IgD-negative memory B cell (primary cell): ENCODE data around the gene BCAN. TPM values are rescaled to one million over a fixed set of nuclear protein-coding genes. Genes with fewer than 3 reads are reported as not detected.

Experiments
- H3K27ac Mint-ChIP-seq, 3 donors: one replicate each; pipeline ENCODE4 v1.8.0; 2020 to 2022; ENCODE audit warnings: mild to moderate bottlenecking in 3 of 3, mixed read lengths in 3 of 3, moderate library complexity in 1 of 3
- H3K27me3 Mint-ChIP-seq: one replicate; pipeline ENCODE4 v1.8.0; 2021; ENCODE audit warnings: mixed read lengths
- H3K36me3 Mint-ChIP-seq: one replicate; pipeline ENCODE4 v1.8.0; 2020; ENCODE audit warnings: mild to moderate bottlenecking, mixed read lengths
- H3K4me1 Mint-ChIP-seq, 3 donors: one replicate each; pipeline ENCODE4 v1.8.0; 2020 to 2022; ENCODE audit warnings: mixed read lengths in 3 of 3, mild to moderate bottlenecking in 1 of 3
- H3K4me3 Mint-ChIP-seq, 4 donors: one replicate each; pipeline ENCODE4 v1.8.0; 2020 to 2022; ENCODE audit warnings: mild to moderate bottlenecking in 4 of 4, mixed read lengths in 4 of 4, moderate library complexity in 3 of 4
- H3K9me3 Mint-ChIP-seq, 3 donors: one replicate each; pipeline ENCODE4 v1.8.0; 2020 to 2021; ENCODE audit warnings: mixed read lengths in 3 of 3, mild to moderate bottlenecking in 1 of 3
- polyA plus RNA-seq: library from polyadenylated mRNA; unstranded; fragments of 300-500 nt; fragmentation: Illumina TruSeq; gene quantifications from one replicate; pipeline ENCODE4 v1.2.3, GENCODE V29; 2021

The BCAN gene
- polyA plus RNA-seq, 1 donor from 2014 or later = not detected

DNA sequence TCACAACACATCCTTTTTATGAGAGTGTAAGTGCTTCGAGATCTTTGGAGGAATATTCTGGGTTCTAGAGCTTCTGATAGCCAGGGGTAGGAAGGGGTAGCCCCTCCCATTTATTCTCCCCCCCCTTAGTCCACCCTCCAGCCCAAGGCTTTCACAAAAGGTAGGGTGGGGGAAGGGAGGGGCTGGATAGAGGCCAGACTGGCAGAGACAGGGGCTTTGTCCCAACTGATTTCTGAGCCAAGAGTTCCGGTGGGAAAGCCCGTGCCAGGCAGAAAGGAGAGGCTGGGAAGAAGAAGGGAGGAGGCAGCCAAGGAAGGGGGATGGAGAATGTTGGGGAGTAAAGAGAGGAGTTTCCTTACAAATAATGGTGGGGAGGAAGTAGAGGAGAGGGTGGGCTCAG lies 3.1 kb downstream of the BCAN start:
- Mint-ChIP-seq H3K27ac (no peak overlapping the region), H3K9me3 (no peaks in the 10 kb centered on the region), H3K27me3 (peaks cover 56% of the 10 kb centered on the region), H3K4me1 (peaks cover 10 to 14% (median 12%) of the 10 kb centered on the region in 3 donors), H3K36me3 (no peaks in the 10 kb centered on the region), H3K4me3 (no peak overlapping the region)

DNA sequence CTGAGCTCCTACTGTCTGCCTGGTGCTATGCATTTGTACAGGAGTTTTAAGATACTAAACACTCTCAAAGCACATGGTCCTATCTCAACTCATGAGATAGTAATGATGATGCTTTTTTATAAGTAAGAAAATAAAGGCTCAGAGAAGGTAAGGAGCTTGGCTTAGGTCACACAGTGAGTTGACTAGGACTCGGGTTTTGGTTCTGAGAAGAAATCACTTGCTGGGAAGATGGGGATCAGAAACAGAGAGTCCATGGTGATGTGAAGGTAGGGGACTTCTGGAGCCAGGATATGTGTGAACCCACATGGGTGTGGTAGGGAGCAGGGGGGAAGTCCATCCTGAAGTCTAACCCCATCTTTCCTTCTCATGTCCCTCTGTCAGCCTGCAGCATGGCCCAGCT lies 3.7 kb downstream of the BCAN start:
- Mint-ChIP-seq H3K4me3 (no peak overlapping the region), H3K36me3 (no peaks in the 10 kb centered on the region), H3K27me3 (peaks cover 53% of the 10 kb centered on the region), H3K27ac (no peak overlapping the region), H3K9me3 (no peaks in the 10 kb centered on the region), H3K4me1 (peaks cover 10 to 14% (median 11%) of the 10 kb centered on the region in 3 donors)

DNA sequence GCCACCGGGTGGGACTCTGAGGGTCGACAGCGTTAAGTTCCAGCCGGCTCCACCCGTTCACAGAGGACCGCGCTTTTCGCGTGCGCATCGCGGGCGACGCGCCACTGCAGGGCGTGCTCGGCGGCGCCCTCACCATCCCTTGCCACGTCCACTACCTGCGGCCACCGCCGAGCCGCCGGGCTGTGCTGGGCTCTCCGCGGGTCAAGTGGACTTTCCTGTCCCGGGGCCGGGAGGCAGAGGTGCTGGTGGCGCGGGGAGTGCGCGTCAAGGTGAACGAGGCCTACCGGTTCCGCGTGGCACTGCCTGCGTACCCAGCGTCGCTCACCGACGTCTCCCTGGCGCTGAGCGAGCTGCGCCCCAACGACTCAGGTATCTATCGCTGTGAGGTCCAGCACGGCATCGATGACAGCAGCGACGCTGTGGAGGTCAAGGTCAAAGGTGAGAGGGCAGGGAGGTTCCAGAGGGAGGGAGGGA lies 4.9 kb downstream of the BCAN start:
- Mint-ChIP-seq H3K27ac (no peak overlapping the region), H3K4me1 (peaks cover 7 to 9% (median 7%) of the 10 kb centered on the region in 3 donors), H3K9me3 (no peaks in the 10 kb centered on the region), H3K4me3 (no peak overlapping the region), H3K27me3 (peaks cover 45% of the 10 kb centered on the region), H3K36me3 (no peaks in the 10 kb centered on the region)

DNA sequence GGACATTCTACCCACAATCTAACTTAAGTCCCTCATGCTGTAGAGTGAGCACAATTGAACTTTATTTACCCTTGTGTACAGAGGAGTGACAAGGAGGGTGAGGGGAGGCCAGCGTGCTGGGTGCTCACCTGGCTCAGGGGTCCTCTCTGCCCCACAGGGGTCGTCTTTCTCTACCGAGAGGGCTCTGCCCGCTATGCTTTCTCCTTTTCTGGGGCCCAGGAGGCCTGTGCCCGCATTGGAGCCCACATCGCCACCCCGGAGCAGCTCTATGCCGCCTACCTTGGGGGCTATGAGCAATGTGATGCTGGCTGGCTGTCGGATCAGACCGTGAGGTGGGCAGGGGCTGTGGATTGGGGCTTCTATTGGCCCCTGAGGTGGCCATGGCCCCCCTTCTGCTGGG lies 5.4 kb downstream of the BCAN start:
- H3K27ac Mint-ChIP-seq = no peak overlapping the region
- H3K9me3 Mint-ChIP-seq = peaks cover 0 to 2% (median 0%) of the 10 kb centered on the region in 3 donors
- no peaks in the 10 kb centered on the region for H3K36me3 Mint-ChIP-seq
- H3K4me3 Mint-ChIP-seq = no peak overlapping the region
- peaks cover 6 to 9% (median 7%) of the 10 kb centered on the region in 3 donors for H3K4me1 Mint-ChIP-seq
- H3K27me3 Mint-ChIP-seq = peaks cover 49% of the 10 kb centered on the region

DNA sequence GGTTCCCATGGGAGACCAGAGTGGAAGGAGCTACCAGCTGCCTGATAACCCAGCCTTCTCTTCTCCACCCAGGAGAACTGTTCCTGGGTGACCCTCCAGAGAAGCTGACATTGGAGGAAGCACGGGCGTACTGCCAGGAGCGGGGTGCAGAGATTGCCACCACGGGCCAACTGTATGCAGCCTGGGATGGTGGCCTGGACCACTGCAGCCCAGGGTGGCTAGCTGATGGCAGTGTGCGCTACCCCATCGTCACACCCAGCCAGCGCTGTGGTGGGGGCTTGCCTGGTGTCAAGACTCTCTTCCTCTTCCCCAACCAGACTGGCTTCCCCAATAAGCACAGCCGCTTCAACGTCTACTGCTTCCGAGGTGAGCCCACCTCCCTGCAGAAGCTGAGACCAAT lies 6.6 kb downstream of the BCAN start:
- peaks cover 0 to 2% (median 0%) of the 10 kb centered on the region in 3 donors for H3K9me3 Mint-ChIP-seq
- peaks cover 3 to 4% (median 3%) of the 10 kb centered on the region in 3 donors for H3K4me1 Mint-ChIP-seq
- H3K36me3 Mint-ChIP-seq = no peaks in the 10 kb centered on the region
- H3K27me3 Mint-ChIP-seq = peaks cover 48% of the 10 kb centered on the region
- H3K4me3 Mint-ChIP-seq = no peak overlapping the region
- no peak overlapping the region for H3K27ac Mint-ChIP-seq

DNA sequence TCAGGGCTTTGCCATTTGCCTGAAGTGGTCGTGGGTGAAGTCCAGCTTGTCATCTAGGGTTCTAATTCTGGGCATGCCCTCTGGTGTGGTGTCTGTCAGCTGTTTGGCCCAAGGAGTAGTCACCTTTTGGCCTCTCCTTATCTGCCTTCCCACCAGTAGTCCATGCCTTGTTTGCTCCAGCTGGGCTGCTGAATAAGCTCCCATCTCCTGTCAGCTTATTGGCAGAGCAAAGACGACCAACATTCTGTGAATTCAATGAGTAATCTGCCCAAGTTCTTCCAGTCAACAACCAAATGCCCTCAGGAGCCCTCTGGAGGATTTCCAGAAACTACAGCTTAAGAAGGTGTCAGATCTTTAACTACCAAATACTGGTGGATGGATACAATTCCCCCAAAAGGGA lies 7.0 kb downstream of the BCAN start:
- Mint-ChIP-seq H3K27me3 (peaks cover 50% of the 10 kb centered on the region), H3K4me3 (no peak overlapping the region), H3K27ac (no peak overlapping the region), H3K4me1 (no peaks in the 10 kb centered on the region), H3K9me3 (peaks cover 0 to 2% (median 0%) of the 10 kb centered on the region in 3 donors), H3K36me3 (no peaks in the 10 kb centered on the region)

DNA sequence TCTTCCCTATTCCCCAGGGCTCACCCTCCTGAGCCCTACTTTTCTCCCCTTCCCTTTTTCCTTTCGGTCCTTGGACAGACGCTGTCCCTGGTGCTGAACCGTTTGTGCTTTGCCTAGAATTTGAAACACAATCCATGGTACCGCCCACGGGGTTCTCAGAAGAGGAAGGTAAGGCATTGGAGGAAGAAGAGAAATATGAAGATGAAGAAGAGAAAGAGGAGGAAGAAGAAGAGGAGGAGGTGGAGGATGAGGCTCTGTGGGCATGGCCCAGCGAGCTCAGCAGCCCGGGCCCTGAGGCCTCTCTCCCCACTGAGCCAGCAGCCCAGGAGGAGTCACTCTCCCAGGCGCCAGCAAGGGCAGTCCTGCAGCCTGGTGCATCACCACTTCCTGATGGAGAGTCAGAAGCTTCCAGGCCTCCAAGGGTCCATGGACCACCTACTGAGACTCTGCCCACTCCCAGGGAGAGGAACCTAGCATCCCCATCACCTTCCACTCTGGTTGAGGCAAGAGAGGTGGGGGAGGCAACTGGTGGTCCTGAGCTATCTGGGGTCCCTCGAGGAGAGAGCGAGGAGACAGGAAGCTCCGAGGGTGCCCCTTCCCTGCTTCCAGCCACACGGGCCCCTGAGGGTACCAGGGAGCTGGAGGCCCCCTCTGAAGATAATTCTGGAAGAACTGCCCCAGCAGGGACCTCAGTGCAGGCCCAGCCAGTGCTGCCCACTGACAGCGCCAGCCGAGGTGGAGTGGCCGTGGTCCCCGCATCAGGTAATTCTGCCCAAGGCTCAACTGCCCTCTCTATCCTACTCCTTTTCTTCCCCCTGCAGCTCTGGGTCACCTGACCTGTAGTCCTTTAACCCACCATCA lies 10.4 kb downstream of the BCAN start:
- H3K4me3 Mint-ChIP-seq = no peak overlapping the region

DNA sequence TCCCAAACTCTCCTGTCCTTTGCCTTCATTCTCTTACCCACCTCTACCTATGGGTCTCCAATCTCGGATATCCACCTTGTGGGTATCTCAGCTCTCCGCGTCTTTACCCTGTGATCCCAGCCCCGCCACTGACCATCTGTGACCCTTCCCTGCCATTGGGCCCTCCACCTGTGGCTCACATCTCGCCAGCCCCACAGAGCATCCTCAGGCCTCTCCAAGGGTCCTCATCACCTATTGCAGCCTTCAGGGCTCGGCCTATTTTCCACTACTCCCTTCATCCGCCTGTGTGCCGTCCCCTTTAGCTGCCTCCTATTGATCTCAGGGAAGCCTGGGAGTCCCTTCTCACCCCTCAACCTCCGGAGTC lies 11.1 kb downstream of the BCAN start:
- H3K27ac Mint-ChIP-seq = no peak overlapping the region
- H3K4me3 Mint-ChIP-seq = no peak overlapping the region
- peaks cover 64% of the 10 kb centered on the region for H3K27me3 Mint-ChIP-seq
- peaks cover 2% of the 10 kb centered on the region for H3K36me3 Mint-ChIP-seq
- H3K9me3 Mint-ChIP-seq = peaks cover 0 to 2% (median 0%) of the 10 kb centered on the region in 3 donors
- peaks cover 10 to 12% (median 10%) of the 10 kb centered on the region in 3 donors for H3K4me1 Mint-ChIP-seq

More for the DNA sequence above, 10.4 kb downstream of the BCAN start:
- Mint-ChIP-seq H3K4me1 (peaks cover 7 to 10% (median 9%) of the 10 kb centered on the region in 3 donors), H3K27ac (no peak overlapping the region), H3K27me3 (peaks cover 64% of the 10 kb centered on the region), H3K9me3 (peaks cover 0 to 2% (median 0%) of the 10 kb centered on the region in 3 donors), H3K36me3 (peaks cover 1% of the 10 kb centered on the region)

DNA sequence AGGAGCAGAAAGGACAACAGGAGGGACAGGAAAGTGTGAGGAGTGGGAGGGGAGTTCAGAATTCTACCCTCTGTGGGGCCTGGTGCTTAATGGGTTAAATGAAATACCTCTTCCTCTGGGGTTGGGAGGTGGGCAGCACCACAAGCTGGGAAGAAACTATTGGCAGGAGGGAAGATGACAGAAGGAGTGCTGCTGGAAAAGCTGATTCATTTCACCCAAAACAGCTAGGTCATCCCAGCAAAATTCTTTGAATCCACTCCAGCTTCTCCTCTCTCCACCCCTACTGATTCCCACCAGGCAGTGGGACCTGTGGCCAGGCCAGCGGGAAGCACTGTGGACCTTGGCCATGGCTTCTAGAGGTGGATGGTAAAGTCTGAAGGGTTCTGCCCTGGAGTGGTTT lies 12.8 kb downstream of the BCAN start:
- H3K4me3 Mint-ChIP-seq = no peak overlapping the region
- no peak overlapping the region for H3K27ac Mint-ChIP-seq
- H3K9me3 Mint-ChIP-seq = peaks cover 0 to 2% (median 0%) of the 10 kb centered on the region in 3 donors
- peaks cover 14 to 17% (median 15%) of the 10 kb centered on the region in 3 donors for H3K4me1 Mint-ChIP-seq
- H3K27me3 Mint-ChIP-seq = peaks cover 51% of the 10 kb centered on the region
- peaks cover 2% of the 10 kb centered on the region for H3K36me3 Mint-ChIP-seq

DNA sequence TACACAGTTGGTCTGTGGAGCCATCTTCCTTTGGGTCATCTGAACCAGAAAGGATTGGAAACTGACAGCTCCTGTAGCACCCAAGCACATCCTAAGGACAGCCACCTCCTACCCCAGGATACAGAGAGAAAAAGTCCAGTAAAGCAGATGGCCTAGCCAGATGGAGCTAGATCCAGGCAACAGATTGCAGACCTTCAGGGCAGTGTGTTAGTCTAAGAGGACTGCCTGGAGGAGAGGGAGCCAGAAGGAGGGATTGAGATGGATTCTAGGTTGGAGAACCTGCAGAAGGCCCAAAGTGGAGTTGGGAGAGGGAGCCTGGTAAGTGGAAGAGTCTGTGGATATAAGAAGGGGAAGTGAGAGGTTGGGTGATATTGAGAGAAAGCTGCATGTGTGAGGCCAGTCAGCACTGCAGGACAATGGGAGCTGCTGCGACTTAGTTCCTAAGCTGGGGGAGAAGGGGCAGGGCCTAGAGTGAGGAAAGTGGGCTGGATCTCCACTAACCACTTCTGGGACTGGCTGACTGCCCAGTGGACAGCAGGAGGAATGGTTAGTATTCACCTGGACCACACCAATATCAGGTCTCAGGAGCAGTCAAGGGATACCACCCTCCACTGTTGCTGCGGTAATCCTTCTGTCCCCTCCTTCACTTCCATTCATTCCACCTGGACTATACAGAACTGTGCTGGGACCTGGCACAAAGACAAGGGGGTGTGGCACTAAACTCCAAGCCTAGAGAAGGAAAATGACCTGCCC lies 13.4 kb downstream of the BCAN start:
- Mint-ChIP-seq H3K36me3 (peaks cover 2% of the 10 kb centered on the region), H3K4me1 (peaks cover 17 to 22% (median 18%) of the 10 kb centered on the region in 3 donors), H3K4me3 (peak overlapping the region; percentile 10 to 58 (median 50)), H3K9me3 (peaks cover 0 to 2% (median 0%) of the 10 kb centered on the region in 3 donors), H3K27ac (peak overlapping the region in 1 of 3 donors; percentile 24), H3K27me3 (peaks cover 51% of the 10 kb centered on the region)

DNA sequence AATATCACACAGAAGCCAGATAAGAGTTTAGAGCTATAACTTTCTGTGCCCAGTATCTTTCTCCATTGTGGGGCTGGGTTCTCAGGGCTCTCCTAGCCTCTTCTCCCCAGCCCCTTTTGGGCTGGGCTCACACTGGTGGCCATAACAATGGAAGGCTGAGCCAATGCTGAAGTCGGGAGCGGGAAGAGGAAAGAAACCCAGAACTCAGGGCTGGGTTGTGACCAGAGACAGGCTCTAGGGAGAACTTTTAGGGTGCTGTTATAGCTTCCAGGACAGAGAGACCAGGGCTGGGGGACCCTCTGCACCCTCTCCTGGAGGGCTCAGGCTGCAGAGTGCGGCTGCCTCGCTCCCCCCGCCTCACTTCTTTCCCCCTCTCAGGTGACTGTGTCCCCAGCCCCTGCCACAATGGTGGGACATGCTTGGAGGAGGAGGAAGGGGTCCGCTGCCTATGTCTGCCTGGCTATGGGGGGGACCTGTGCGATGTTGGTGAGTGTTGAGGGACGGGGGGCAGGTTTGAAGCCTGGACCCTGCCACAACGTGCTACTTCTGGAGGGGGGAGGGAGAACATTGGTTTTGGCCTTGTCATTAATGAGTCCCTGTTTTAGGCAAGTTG lies 14.1 kb downstream of the BCAN start:
- Mint-ChIP-seq H3K9me3 (peaks cover 0 to 2% (median 0%) of the 10 kb centered on the region in 3 donors), H3K27me3 (peaks cover 49% of the 10 kb centered on the region), H3K4me3 (peak overlapping the region in 3 of 4 donors; percentile 27 to 93 (median 55)), H3K27ac (peak overlapping the region in 1 of 3 donors; percentile 24), H3K4me1 (peaks cover 19 to 28% (median 24%) of the 10 kb centered on the region in 3 donors), H3K36me3 (peaks cover 2% of the 10 kb centered on the region)

DNA sequence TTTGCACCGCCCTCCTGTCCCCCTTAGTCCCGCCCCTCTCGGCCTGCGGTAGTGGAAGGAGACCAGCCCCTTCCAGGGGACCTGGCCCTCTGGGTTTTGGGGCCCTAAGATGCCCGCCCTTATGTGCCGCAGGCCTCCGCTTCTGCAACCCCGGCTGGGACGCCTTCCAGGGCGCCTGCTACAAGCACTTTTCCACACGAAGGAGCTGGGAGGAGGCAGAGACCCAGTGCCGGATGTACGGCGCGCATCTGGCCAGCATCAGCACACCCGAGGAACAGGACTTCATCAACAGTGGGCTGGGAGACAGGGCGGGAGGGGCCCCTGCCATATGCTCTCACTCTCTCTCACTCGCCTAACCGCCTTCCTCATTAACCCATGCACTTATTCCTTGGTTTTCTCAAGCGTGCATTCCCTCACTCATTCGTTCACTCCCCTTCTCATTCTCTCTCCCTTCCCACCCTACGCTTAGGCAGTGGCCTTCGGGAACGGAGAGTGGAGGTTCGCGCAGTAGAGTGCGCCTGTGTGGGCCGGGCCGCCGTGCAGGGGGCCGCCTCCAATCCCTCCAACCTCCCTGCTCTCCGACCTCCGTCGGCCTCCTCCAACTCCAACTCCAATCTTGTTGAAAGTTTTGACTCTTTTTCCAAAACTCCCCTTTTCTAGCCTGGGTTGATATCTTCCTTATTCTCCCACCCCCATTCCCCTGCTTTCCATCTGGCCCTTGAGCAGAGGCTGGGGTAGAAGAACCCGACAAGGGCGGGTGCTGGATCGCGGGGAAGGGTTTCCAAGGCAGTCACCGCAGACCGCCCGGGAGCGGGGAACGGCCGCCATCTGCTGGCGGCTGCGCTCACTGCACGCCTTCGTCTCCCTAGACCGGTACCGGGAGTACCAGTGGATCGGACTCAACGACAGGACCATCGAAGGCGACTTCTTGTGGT lies 15.2 kb downstream of the BCAN start:
- H3K27ac Mint-ChIP-seq = peak overlapping the region in 2 of 3 donors; percentile 6 to 58
- H3K27me3 Mint-ChIP-seq = peaks cover 45% of the 10 kb centered on the region
- peaks cover 2% of the 10 kb centered on the region for H3K36me3 Mint-ChIP-seq
- peak overlapping the region; percentile 27 to 93 (median 78) for H3K4me3 Mint-ChIP-seq
- peaks cover 0 to under 1% (median 0%) of the 10 kb centered on the region in 3 donors for H3K9me3 Mint-ChIP-seq
- H3K4me1 Mint-ChIP-seq = peaks cover 28 to 37% (median 34%) of the 10 kb centered on the region in 3 donors

DNA sequence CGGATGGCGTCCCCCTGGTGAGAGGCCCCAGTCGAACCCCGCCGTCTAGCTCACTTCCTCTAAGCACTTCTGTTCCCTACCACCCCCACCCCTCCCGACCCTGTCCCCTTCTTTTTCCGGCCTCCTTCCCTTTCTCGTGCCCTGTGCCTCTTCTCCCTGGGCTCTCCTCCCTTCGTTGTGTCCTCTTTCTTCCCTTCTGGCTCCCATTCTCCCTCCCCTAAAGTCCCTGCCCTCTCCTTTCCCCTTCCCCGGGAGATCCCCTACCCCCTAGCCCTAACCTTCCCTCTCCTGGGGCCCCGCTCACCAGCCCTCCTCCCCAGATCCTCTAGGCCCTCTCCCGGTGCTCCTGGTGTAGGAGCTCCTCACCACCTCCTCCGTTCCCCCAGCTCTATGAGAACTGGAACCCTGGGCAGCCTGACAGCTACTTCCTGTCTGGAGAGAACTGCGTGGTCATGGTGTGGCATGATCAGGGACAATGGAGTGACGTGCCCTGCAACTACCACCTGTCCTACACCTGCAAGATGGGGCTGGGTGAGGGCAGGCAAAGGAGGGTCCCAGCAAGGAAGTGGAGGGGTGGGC lies 15.9 kb downstream of the BCAN start:
- no peaks in the 10 kb centered on the region for H3K9me3 Mint-ChIP-seq
- peak overlapping the region; percentile 16 to 93 (median 78) for H3K4me3 Mint-ChIP-seq
- peak overlapping the region in 1 of 3 donors; percentile 58 for H3K27ac Mint-ChIP-seq
- peaks cover 41% of the 10 kb centered on the region for H3K27me3 Mint-ChIP-seq
- H3K4me1 Mint-ChIP-seq = peaks cover 35 to 42% (median 38%) of the 10 kb centered on the region in 3 donors
- H3K36me3 Mint-ChIP-seq = peaks cover 2% of the 10 kb centered on the region
